ENCODE measurements around the gene THAP8. TPM values are rescaled to one million over a fixed set of nuclear protein-coding genes. Genes with fewer than 3 reads are reported as not detected.

Gene THAP8
- 9.1 TPM for polyA plus RNA-seq
- long read RNA-seq, donor 1, partial matches to known transcripts, result 0 of 1 reads
- long read RNA-seq, donor 1, other reads (novel, unspliced or antisense), result 0 of 1 reads
- long read RNA-seq, donor 2, transcript THAP8-201 (4 exons, 1,825 nt), result major isoform, 8 of 9 reads
- long read RNA-seq, donor 2, partial matches to known transcripts, result 0 of 9 reads
- long read RNA-seq, donor 2, other reads (novel, unspliced or antisense), result 0 of 9 reads
- long read RNA-seq, donor 3, result 0 reads
- long read RNA-seq, donor 4, result 0 reads
- long read RNA-seq, donor 5, partial matches to known transcripts, result 0 of 3 reads
- long read RNA-seq, donor 5, other reads (novel, unspliced or antisense), result 0 of 3 reads
- long read RNA-seq, donor 6, partial matches to known transcripts, result 0 of 5 reads
- long read RNA-seq, donor 6, other reads (novel, unspliced or antisense), result 0 of 5 reads
- long read RNA-seq, donor 7, partial matches to known transcripts, result 0 of 1 reads
- long read RNA-seq, donor 7, other reads (novel, unspliced or antisense), result 0 of 1 reads
- long read RNA-seq, donor 8, transcript THAP8-201 (4 exons, 1,825 nt), result major isoform, 5 of 10 reads
- long read RNA-seq, donor 8, partial matches to known transcripts, result 5 of 10 reads
- long read RNA-seq, donor 8, other reads (novel, unspliced or antisense), result 0 of 10 reads
- long read RNA-seq, donor 9, partial matches to known transcripts, result 0 of 3 reads
- long read RNA-seq, donor 9, other reads (novel, unspliced or antisense), result 0 of 3 reads
- long read RNA-seq, donor 10, partial matches to known transcripts, result 0 of 2 reads
- long read RNA-seq, donor 10, other reads (novel, unspliced or antisense), result 0 of 2 reads
- long read RNA-seq, donor 11, partial matches to known transcripts, result 0 of 3 reads
- long read RNA-seq, donor 11, other reads (novel, unspliced or antisense), result 0 of 3 reads

GRCh38 chr19:36054119-36054732 lies at the start of gene THAP8:
Gene THAP8 (minus strand): TSS chr19:36054285. CDS start chr19:36054217, 68 bp downstream.
- Histone ChIP-seq H3K27me3 (ENCODE audit: control insufficient read depth, insufficient read depth, low read length) (no peaks in the 10 kb centered on the region), H3K9me3 (ENCODE audit: control insufficient read depth, low read depth, low read length) (no peaks in the 10 kb centered on the region), H3K4me3 (ENCODE audit: low read length) (peak within 1 kb of the TSS; percentile 70), H3K4me1 (ENCODE audit: control insufficient read depth, insufficient read depth, low read length) (peaks cover 21% of the 10 kb centered on the region), H3K27ac (ENCODE audit: low read length) (peak within 1 kb of the TSS; percentile 97), H3K36me3 (ENCODE audit: control insufficient read depth, insufficient read depth, low read length) (no peaks in the 10 kb centered on the region)
- 0% methylated on average over 1 of the region's 56 CpGs for WGBS (ENCODE audit: insufficient coverage, low lambda C conversion rate)
- peak; percentile 100 for DNase-seq

GRCh38 chr19:36103040-36103626 lies 49.0 kb upstream of the THAP8 start:
- Histone ChIP-seq H3K9me3 (ENCODE audit: control insufficient read depth, low read depth, low read length) (no peaks in the 10 kb centered on the region), H3K4me1 (ENCODE audit: control insufficient read depth, insufficient read depth, low read length) (no peaks in the 10 kb centered on the region), H3K27me3 (ENCODE audit: control insufficient read depth, insufficient read depth, low read length) (no peaks in the 10 kb centered on the region), H3K36me3 (ENCODE audit: control insufficient read depth, insufficient read depth, low read length) (peaks cover 6% of the 10 kb centered on the region), H3K4me3 (ENCODE audit: low read length) (no peak overlapping the region), H3K27ac (ENCODE audit: low read length) (no peak overlapping the region)
- WGBS (ENCODE audit: insufficient coverage, low lambda C conversion rate), result no CpG with 5 or more reads among the region's 24 CpGs
- no peak for DNase-seq

GRCh38 chr19:36101550-36102327 lies 47.7 kb upstream of the THAP8 start:
- peaks cover 6% of the 10 kb centered on the region for H3K36me3 ChIP-seq (ENCODE audit: control insufficient read depth, insufficient read depth, low read length)
- DNase-seq, result no peak

DNA sequence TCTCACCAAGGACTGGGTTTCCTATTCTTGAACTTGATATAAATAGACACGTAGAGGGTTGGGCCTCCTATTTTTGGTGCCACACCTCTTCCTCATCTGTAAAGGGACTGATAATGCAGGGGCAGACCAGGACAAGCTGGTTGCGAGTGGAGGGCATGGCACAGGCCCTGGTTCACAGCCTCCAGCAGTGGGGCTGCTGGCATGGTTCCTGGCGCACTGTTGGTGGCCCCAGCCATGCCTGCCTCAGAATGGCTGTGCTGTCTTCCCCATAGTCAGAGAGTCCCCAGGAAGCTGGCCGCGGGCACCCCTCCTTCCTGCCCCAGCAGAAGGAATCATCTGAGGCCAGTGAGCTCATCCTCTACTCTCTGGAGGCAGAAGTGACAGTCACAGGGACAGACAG lies 46.4 kb upstream of the THAP8 start:
- no peak overlapping the region for H3K27ac ChIP-seq (ENCODE audit: low read length)
- no peak overlapping the region for H3K4me3 ChIP-seq (ENCODE audit: low read length)
- peaks cover 3% of the 10 kb centered on the region for H3K36me3 ChIP-seq (ENCODE audit: control insufficient read depth, insufficient read depth, low read length)
- no peak for DNase-seq
- no peaks in the 10 kb centered on the region for H3K4me1 ChIP-seq (ENCODE audit: control insufficient read depth, insufficient read depth, low read length)
- no CpG with 5 or more reads among the region's 5 CpGs for WGBS (ENCODE audit: insufficient coverage, low lambda C conversion rate)
- H3K27me3 ChIP-seq (ENCODE audit: control insufficient read depth, insufficient read depth, low read length), result no peaks in the 10 kb centered on the region
- H3K9me3 ChIP-seq (ENCODE audit: control insufficient read depth, low read depth, low read length), result no peaks in the 10 kb centered on the region

More at GRCh38 chr19:36101550-36102327, 47.7 kb upstream of the THAP8 start:
- H3K4me3 ChIP-seq (ENCODE audit: low read length), result no peak overlapping the region
- no peaks in the 10 kb centered on the region for H3K9me3 ChIP-seq (ENCODE audit: control insufficient read depth, low read depth, low read length)
- WGBS (ENCODE audit: insufficient coverage, low lambda C conversion rate), result no CpG with 5 or more reads among the region's 27 CpGs
- H3K27ac ChIP-seq (ENCODE audit: low read length), result no peak overlapping the region
- no peaks in the 10 kb centered on the region for H3K27me3 ChIP-seq (ENCODE audit: control insufficient read depth, insufficient read depth, low read length)
- H3K4me1 ChIP-seq (ENCODE audit: control insufficient read depth, insufficient read depth, low read length), result no peaks in the 10 kb centered on the region

DNA sequence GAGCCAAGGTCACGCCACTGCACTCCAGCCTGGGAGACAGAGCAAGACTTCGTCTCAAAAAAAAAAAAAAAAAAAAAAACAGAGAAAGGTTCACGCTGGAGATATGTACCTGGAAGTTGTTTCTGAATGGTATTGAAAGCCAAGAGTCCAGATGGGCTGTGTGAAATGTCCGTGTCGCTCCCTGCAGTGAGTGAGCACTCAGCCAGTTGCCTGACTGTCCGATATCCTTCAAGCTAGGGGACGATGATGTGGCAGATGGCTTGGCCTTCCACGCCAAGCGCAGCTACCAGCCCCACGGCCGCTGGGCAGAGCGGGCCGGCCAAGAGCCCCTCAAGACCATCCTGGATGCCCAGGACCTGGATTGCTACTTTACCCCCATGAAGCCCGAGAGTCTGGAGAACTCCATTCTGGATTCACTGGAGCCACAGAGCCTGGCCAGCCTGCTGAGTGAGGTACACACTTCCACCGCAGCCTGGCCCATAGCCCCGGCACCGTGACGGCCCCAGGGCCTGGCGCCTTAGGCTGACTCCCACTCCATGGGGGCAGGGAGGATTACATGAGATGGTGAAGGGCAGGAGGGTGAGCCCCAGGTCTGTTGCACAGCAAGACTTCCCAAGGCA lies 45.2 kb upstream of the THAP8 start:
- Histone ChIP-seq H3K4me3 (ENCODE audit: low read length) (no peak overlapping the region), H3K27ac (ENCODE audit: low read length) (no peak overlapping the region), H3K27me3 (ENCODE audit: control insufficient read depth, insufficient read depth, low read length) (no peaks in the 10 kb centered on the region), H3K9me3 (ENCODE audit: control insufficient read depth, low read depth, low read length) (no peaks in the 10 kb centered on the region), H3K4me1 (ENCODE audit: control insufficient read depth, insufficient read depth, low read length) (no peaks in the 10 kb centered on the region), H3K36me3 (ENCODE audit: control insufficient read depth, insufficient read depth, low read length) (peaks cover 3% of the 10 kb centered on the region)
- DNase-seq, result no peak
- WGBS (ENCODE audit: insufficient coverage, low lambda C conversion rate), result no CpG with 5 or more reads among the region's 19 CpGs

- Histone ChIP-seq H3K36me3 (ENCODE audit: control insufficient read depth, insufficient read depth, low read length) (peaks cover 2% of the 10 kb centered on the region), H3K4me3 (ENCODE audit: low read length) (no peak overlapping the region), H3K27me3 (ENCODE audit: control insufficient read depth, insufficient read depth, low read length) (no peaks in the 10 kb centered on the region), H3K4me1 (ENCODE audit: control insufficient read depth, insufficient read depth, low read length) (no peaks in the 10 kb centered on the region), H3K27ac (ENCODE audit: low read length) (no peak overlapping the region), H3K9me3 (ENCODE audit: control insufficient read depth, low read depth, low read length) (no peaks in the 10 kb centered on the region)
- WGBS (ENCODE audit: insufficient coverage, low lambda C conversion rate), result no CpG with 5 or more reads among the region's 6 CpGs
- DNase-seq, result no peak
Measured at GRCh38 chr19:36097036-36097435, 43.0 kb upstream of the THAP8 start.

DNA sequence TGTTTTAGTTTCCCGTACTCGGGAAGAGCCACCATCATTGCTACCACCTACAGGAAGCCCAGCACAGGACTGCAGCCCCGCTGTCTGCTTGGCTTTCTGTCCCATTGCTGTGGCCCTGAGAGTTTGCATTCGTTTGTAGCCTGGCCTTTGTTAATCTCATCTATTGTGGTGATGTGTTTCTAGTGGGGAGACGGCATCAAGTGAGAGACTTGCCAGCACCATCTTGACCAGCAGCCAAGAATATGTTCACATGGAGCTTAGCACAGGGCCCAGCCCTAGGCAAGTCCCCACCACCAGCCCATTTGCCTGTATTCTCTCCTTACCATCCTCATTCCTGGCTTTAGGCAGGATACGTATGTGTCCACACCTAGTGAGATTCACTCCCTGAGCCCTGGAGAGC lies 39.6 kb upstream of the THAP8 start:
- no peak for DNase-seq
- H3K9me3 ChIP-seq (ENCODE audit: control insufficient read depth, low read depth, low read length), result no peaks in the 10 kb centered on the region
- no CpG with 5 or more reads among the region's 6 CpGs for WGBS (ENCODE audit: insufficient coverage, low lambda C conversion rate)

GRCh38 chr19:36093146-36093662 lies 39.1 kb upstream of the THAP8 start:
- H3K9me3 ChIP-seq (ENCODE audit: control insufficient read depth, low read depth, low read length), result no peaks in the 10 kb centered on the region
- no peaks in the 10 kb centered on the region for H3K27me3 ChIP-seq (ENCODE audit: control insufficient read depth, insufficient read depth, low read length)
- no peak overlapping the region for H3K27ac ChIP-seq (ENCODE audit: low read length)
- no peak overlapping the region for H3K4me3 ChIP-seq (ENCODE audit: low read length)
- no peaks in the 10 kb centered on the region for H3K4me1 ChIP-seq (ENCODE audit: control insufficient read depth, insufficient read depth, low read length)
- no peak for DNase-seq
- peaks cover 5% of the 10 kb centered on the region for H3K36me3 ChIP-seq (ENCODE audit: control insufficient read depth, insufficient read depth, low read length)
- no CpG with 5 or more reads among the region's 5 CpGs for WGBS (ENCODE audit: insufficient coverage, low lambda C conversion rate)

More for the DNA sequence above, 39.6 kb upstream of the THAP8 start:
- Histone ChIP-seq H3K27me3 (ENCODE audit: control insufficient read depth, insufficient read depth, low read length) (no peaks in the 10 kb centered on the region), H3K4me1 (ENCODE audit: control insufficient read depth, insufficient read depth, low read length) (no peaks in the 10 kb centered on the region), H3K36me3 (ENCODE audit: control insufficient read depth, insufficient read depth, low read length) (peaks cover 4% of the 10 kb centered on the region), H3K4me3 (ENCODE audit: low read length) (no peak overlapping the region), H3K27ac (ENCODE audit: low read length) (no peak overlapping the region)

- H3K9me3 ChIP-seq (ENCODE audit: control insufficient read depth, low read depth, low read length), result no peaks in the 10 kb centered on the region
- no CpG with 5 or more reads among the region's 7 CpGs for WGBS (ENCODE audit: insufficient coverage, low lambda C conversion rate)
- no peak overlapping the region for H3K27ac ChIP-seq (ENCODE audit: low read length)
- no peaks in the 10 kb centered on the region for H3K27me3 ChIP-seq (ENCODE audit: control insufficient read depth, insufficient read depth, low read length)
- H3K36me3 ChIP-seq (ENCODE audit: control insufficient read depth, insufficient read depth, low read length), result peaks cover 5% of the 10 kb centered on the region
- no peak overlapping the region for H3K4me3 ChIP-seq (ENCODE audit: low read length)
- no peaks in the 10 kb centered on the region for H3K4me1 ChIP-seq (ENCODE audit: control insufficient read depth, insufficient read depth, low read length)
- no peak for DNase-seq
Measured at GRCh38 chr19:36092566-36092965, 38.5 kb upstream of the THAP8 start.

All from large intestine (tissue), 12 donors.